Activated naive CD4-positive, alpha-beta T cell treated with anti-CD3 and anti-CD28 coated beads for 36 hours (primary cell): ENCODE results near the gene PTPN6. TPM values are rescaled to one million over a fixed set of nuclear protein-coding genes. Genes with fewer than 3 reads are reported as not detected.
A peak's percentile ranks its signal among the peaks of the same experiment; 100 is the strongest.

Experiments
- CTCF ChIA-PET: fragments of 350-600 bp; sonication (Branson Sonifier 250); formaldehyde crosslinking; loops from one replicate; lab custom pipeline; 2021; ENCODE audit warnings: antibody characterized with exemption; lab: Charles Lee
- DNase-seq: peaks from one replicate; pipeline ENCODE4 v3.0.0-alpha.2; 2020
- H3K27ac Mint-ChIP-seq: one replicate; pipeline ENCODE4 v1.8.0; 2021; ENCODE audit warnings: mild to moderate bottlenecking, mixed read lengths
- H3K27me3 Mint-ChIP-seq: one replicate; pipeline ENCODE4 v1.8.0; 2021; ENCODE audit warnings: low read depth, mixed read lengths
- H3K36me3 Mint-ChIP-seq: one replicate; pipeline ENCODE4 v1.8.0; 2021; ENCODE audit warnings: low read depth, mixed read lengths
- H3K4me1 Mint-ChIP-seq: one replicate; pipeline ENCODE4 v1.8.0; 2021; ENCODE audit warnings: low read depth, mixed read lengths
- H3K4me3 Mint-ChIP-seq: one replicate; pipeline ENCODE4 v1.8.0; 2021; ENCODE audit warnings: mild to moderate bottlenecking, moderate library complexity, mixed read lengths
- H3K9me3 Mint-ChIP-seq: one replicate; pipeline ENCODE4 v1.8.0; 2021; ENCODE audit warnings: mixed read lengths
- intact Hi-C: fragments of 100-400 bp; cut with micrococcal nuclease; formaldehyde crosslinking; loops from one replicate; pipeline ENCODE4 v1.15.1; 2023
- total RNA-seq, 2 experiments: library from RNA; stranded (reverse); gene quantifications; one replicate each; pipeline ENCODE4 v1.2.3, GENCODE V29; 2021

PTPN6 gene
- total RNA-seq, 2 experiments from 2014 or later = 334 to 348 TPM

GRCh38 chr12:6979021-6979420 is 27.9 kb downstream of the PTPN6 start:
- Mint-ChIP-seq H3K9me3 (no peaks in the 10 kb centered on the region), H3K27ac (peak overlapping the region; percentile 72), H3K4me1 (peaks cover 8% of the 10 kb centered on the region), H3K27me3 (no peaks in the 10 kb centered on the region), H3K36me3 (peaks cover 47% of the 10 kb centered on the region), H3K4me3 (no peak overlapping the region)
- intact Hi-C loops = no loop called here
- DNase-seq = no peak
- CTCF ChIA-PET = interaction anchor here (0.9 kb wide), 1 partner anchor 10 kb away, joined by 3 read pairs; no protein-coding TSS in a partner anchor

GRCh38 chr12:6979453-6979852 is 28.3 kb downstream of the PTPN6 start:
- DNase-seq = no peak
- H3K36me3 Mint-ChIP-seq = peaks cover 46% of the 10 kb centered on the region
- CTCF ChIA-PET = interaction anchor here (0.9 kb wide), 1 partner anchor 11 kb away, joined by 3 read pairs; no protein-coding TSS in a partner anchor
- intact Hi-C loops = no loop called here
- H3K4me3 Mint-ChIP-seq = no peak overlapping the region
- H3K27ac Mint-ChIP-seq = peak overlapping the region; percentile 72
- H3K27me3 Mint-ChIP-seq = no peaks in the 10 kb centered on the region
- peaks cover 6% of the 10 kb centered on the region for H3K4me1 Mint-ChIP-seq
- no peaks in the 10 kb centered on the region for H3K9me3 Mint-ChIP-seq

- H3K27ac Mint-ChIP-seq = no peak overlapping the region
- intact Hi-C loops = no loop called here
- peaks cover 5% of the 10 kb centered on the region for H3K4me1 Mint-ChIP-seq
- DNase-seq = no peak
- H3K36me3 Mint-ChIP-seq = peaks cover 45% of the 10 kb centered on the region
- H3K9me3 Mint-ChIP-seq = no peaks in the 10 kb centered on the region
- H3K4me3 Mint-ChIP-seq = no peak overlapping the region
- CTCF ChIA-PET = interaction anchor here (0.8 kb wide), 1 partner anchor 56 kb away, joined by 3 read pairs; no protein-coding TSS in a partner anchor
- H3K27me3 Mint-ChIP-seq = no peaks in the 10 kb centered on the region
Measured at GRCh38 chr12:6980075-6980474, 28.9 kb downstream of the PTPN6 start.

GRCh38 chr12:6980740-6981139 is 29.6 kb downstream of the PTPN6 start:
- peaks cover 42% of the 10 kb centered on the region for H3K36me3 Mint-ChIP-seq
- no peak for DNase-seq
- H3K4me3 Mint-ChIP-seq = no peak overlapping the region
- CTCF ChIA-PET = interaction anchor here (0.6 to 1.0 kb wide), 3 partner anchors 56 to 160 kb away, joined by 3 read pairs; no protein-coding TSS in a partner anchor
- intact Hi-C loops = no loop called here
- H3K27ac Mint-ChIP-seq = no peak overlapping the region
- peaks cover 1% of the 10 kb centered on the region for H3K4me1 Mint-ChIP-seq
- no peaks in the 10 kb centered on the region for H3K9me3 Mint-ChIP-seq
- H3K27me3 Mint-ChIP-seq = no peaks in the 10 kb centered on the region

GRCh38 chr12:6981152-6982052 is 30.2 kb downstream of the PTPN6 start:
- H3K27ac Mint-ChIP-seq = no peak overlapping the region
- H3K36me3 Mint-ChIP-seq = peaks cover 38% of the 10 kb centered on the region
- no peak for DNase-seq
- H3K4me3 Mint-ChIP-seq = no peak overlapping the region
- no peaks in the 10 kb centered on the region for H3K9me3 Mint-ChIP-seq
- CTCF ChIA-PET = interaction anchor here (0.6 to 1.0 kb wide), 4 partner anchors 55 to 159 kb away, joined by 3 read pairs; no protein-coding TSS in a partner anchor
- no peaks in the 10 kb centered on the region for H3K4me1 Mint-ChIP-seq
- no peaks in the 10 kb centered on the region for H3K27me3 Mint-ChIP-seq
- intact Hi-C loops = no loop called here

- Mint-ChIP-seq H3K9me3 (no peaks in the 10 kb centered on the region), H3K4me1 (no peaks in the 10 kb centered on the region), H3K4me3 (no peak overlapping the region), H3K27ac (no peak overlapping the region), H3K36me3 (peaks cover 29% of the 10 kb centered on the region), H3K27me3 (no peaks in the 10 kb centered on the region)
- CTCF ChIA-PET = no interaction called here
- no peak for DNase-seq
- intact Hi-C loops = no loop called here
Measured at GRCh38 chr12:6982532-6982931, 31.4 kb downstream of the PTPN6 start.

- Mint-ChIP-seq H3K27ac (no peak overlapping the region), H3K4me3 (no peak overlapping the region), H3K36me3 (peaks cover 18% of the 10 kb centered on the region), H3K27me3 (no peaks in the 10 kb centered on the region), H3K4me1 (no peaks in the 10 kb centered on the region), H3K9me3 (no peaks in the 10 kb centered on the region)
- intact Hi-C loops = no loop called here
- DNase-seq = no peak
- CTCF ChIA-PET = no interaction called here
Measured at GRCh38 chr12:6987956-6988553, 36.9 kb downstream of the PTPN6 start.

GRCh38 chr12:6996040-6996441 is 44.9 kb downstream of the PTPN6 start:
- DNase-seq = no peak
- intact Hi-C loops = no loop called here
- peaks cover 5% of the 10 kb centered on the region for H3K4me1 Mint-ChIP-seq
- no peak overlapping the region for H3K4me3 Mint-ChIP-seq
- peaks cover 37% of the 10 kb centered on the region for H3K36me3 Mint-ChIP-seq
- CTCF ChIA-PET = interaction anchor here (0.6 kb wide), 1 partner anchor 102 kb away, joined by 3 read pairs; no protein-coding TSS in a partner anchor
- no peak overlapping the region for H3K27ac Mint-ChIP-seq
- no peaks in the 10 kb centered on the region for H3K9me3 Mint-ChIP-seq
- no peaks in the 10 kb centered on the region for H3K27me3 Mint-ChIP-seq

GRCh38 chr12:6998715-6999451 is 47.7 kb downstream of the PTPN6 start:
- CTCF ChIA-PET = interaction anchor here (0.7 to 2.9 kb wide), 5 partner anchors 19 to 164 kb away, joined by 3 to 10 read pairs (median 3); partner anchors contain the start of gene LPCAT3
- Mint-ChIP-seq H3K9me3 (no peaks in the 10 kb centered on the region), H3K27ac (no peak overlapping the region), H3K36me3 (peaks cover 32% of the 10 kb centered on the region), H3K4me1 (peaks cover 5% of the 10 kb centered on the region), H3K4me3 (no peak overlapping the region), H3K27me3 (no peaks in the 10 kb centered on the region)
- no peak for DNase-seq
- intact Hi-C loops = no loop called here

GRCh38 chr12:7001921-7002591 is 50.9 kb downstream of the PTPN6 start:
- DNase-seq = no peak
- CTCF ChIA-PET = no interaction called here
- intact Hi-C loops = no loop called here
- Mint-ChIP-seq H3K36me3 (peaks cover 21% of the 10 kb centered on the region), H3K27me3 (no peaks in the 10 kb centered on the region), H3K4me1 (peaks cover 9% of the 10 kb centered on the region), H3K4me3 (no peak overlapping the region), H3K27ac (no peak overlapping the region), H3K9me3 (no peaks in the 10 kb centered on the region)

- peaks cover 16% of the 10 kb centered on the region for H3K36me3 Mint-ChIP-seq
- H3K9me3 Mint-ChIP-seq = no peaks in the 10 kb centered on the region
- intact Hi-C loops = no loop called here
- H3K4me3 Mint-ChIP-seq = no peak overlapping the region
- peaks cover 8% of the 10 kb centered on the region for H3K4me1 Mint-ChIP-seq
- DNase-seq = no peak
- no peak overlapping the region for H3K27ac Mint-ChIP-seq
- CTCF ChIA-PET = interaction anchor here (1.1 kb wide), 1 partner anchor 92 kb away, joined by 5 read pairs; no protein-coding TSS in a partner anchor
- no peaks in the 10 kb centered on the region for H3K27me3 Mint-ChIP-seq
Measured at GRCh38 chr12:7004287-7004803, 53.2 kb downstream of the PTPN6 start.
